Measurements from ENCODE around the gene MAPT.

DNA sequence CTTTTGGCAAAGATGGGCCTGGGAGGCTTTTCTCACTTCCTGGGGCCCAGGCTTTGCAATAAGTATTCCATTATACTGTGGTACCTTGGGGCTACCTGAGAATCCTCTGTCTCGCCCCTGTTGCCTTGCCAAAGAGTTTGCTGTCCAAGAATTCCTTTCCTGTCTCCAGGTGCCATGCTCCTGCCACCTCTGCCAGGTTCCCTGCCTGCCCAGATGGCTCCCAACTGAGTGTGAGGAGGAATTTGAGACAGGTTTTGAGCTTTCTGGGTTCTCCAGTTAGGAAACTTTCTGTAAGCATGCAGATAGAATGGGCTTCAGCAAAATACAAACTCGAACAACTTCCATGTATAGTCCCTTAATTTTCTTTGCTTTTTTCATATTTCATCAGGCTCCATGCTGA lies 5.8 kb downstream of the MAPT start:
- TF ChIP-seq, protein P1, sequence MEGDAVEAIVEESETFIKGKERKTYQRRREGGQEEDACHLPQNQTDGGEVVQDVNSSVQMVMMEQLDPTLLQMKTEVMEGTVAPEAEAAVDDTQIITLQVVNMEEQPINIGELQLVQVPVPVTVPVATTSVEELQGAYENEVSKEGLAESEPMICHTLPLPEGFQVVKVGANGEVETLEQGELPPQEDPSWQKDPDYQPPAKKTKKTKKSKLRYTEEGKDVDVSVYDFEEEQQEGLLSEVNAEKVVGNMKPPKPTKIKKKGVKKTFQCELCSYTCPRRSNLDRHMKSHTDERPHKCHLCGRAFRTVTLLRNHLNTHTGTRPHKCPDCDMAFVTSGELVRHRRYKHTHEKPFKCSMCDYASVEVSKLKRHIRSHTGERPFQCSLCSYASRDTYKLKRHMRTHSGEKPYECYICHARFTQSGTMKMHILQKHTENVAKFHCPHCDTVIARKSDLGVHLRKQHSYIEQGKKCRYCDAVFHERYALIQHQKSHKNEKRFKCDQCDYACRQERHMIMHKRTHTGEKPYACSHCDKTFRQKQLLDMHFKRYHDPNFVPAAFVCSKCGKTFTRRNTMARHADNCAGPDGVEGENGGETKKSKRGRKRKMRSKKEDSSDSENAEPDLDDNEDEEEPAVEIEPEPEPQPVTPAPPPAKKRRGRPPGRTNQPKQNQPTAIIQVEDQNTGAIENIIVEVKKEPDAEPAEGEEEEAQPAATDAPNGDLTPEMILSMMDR (IDR thresholded peaks at IDR 0.05; ENCODE audit: low read depth, low read length, poor library complexity, severe bottlenecking): no peak
- no peak for TF ChIP-seq EZH2phosphoT487 (IDR thresholded peaks at IDR 0.05; ENCODE audit: borderline replicate concordance, low read length)
